ENCODE results near the gene SETD1B. TPM values are rescaled to one million over a fixed set of nuclear protein-coding genes. Genes with fewer than 3 reads are reported as not detected.
A peak's percentile ranks its signal among the peaks of the same experiment; 100 is the strongest.
"Not testable (repeated sequence)": the region's sequence is repeated elsewhere in the genome, so short reads cannot be mapped to it uniquely, and the experiment has no call there.

SETD1B gene
- 7.2 and 7.7 TPM in 2 replicates for total RNA-seq (2014; rRNA removed; shearing (Covaris generic))

GRCh38 chr12:121803861-121804416, at the start of gene SETD1B:
TSS of gene SETD1B (plus strand) at chr12:121804009. CDS start at chr12:121804738, 729 bp downstream.
- DNase-seq (ENCODE audit: low spot score): peak; percentile 47

- no peak for DNase-seq (ENCODE audit: low spot score)
Observed at GRCh38 chr12:121754836-121755235, 49.0 kb upstream of the SETD1B start.

- DNase-seq (ENCODE audit: low spot score): no peak
Observed at GRCh38 chr12:121755591-121755990, 48.2 kb upstream of the SETD1B start.

DNA sequence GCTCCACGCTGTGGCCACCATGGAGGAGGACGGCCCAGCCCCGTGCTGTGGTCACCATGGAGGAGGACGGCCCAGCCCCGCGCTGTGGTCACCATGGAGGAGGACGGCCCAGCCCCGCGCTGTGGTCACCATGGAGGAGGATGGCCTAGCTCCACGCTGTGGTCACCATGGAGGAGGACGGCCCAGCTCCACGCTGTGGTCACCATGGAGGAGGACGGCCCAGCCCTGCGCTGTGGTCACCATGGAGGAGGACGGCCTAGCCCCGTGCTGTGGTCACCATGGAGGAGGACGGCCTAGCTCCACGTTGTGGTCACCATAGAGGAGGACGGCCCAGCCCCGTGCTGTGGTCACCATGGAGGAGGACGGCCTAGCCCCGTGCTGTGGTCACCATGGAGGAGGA, 45.3 kb upstream of the SETD1B start:
- DNase-seq (ENCODE audit: low spot score): not testable (repeated sequence)

GRCh38 chr12:121762269-121762668, 41.5 kb upstream of the SETD1B start:
- DNase-seq (ENCODE audit: low spot score): no peak

- no peak for DNase-seq (ENCODE audit: low spot score)
Observed at GRCh38 chr12:121764808-121765207, 39.0 kb upstream of the SETD1B start.

GRCh38 chr12:121765573-121765972, 38.2 kb upstream of the SETD1B start:
- no peak for DNase-seq (ENCODE audit: low spot score)

DNA sequence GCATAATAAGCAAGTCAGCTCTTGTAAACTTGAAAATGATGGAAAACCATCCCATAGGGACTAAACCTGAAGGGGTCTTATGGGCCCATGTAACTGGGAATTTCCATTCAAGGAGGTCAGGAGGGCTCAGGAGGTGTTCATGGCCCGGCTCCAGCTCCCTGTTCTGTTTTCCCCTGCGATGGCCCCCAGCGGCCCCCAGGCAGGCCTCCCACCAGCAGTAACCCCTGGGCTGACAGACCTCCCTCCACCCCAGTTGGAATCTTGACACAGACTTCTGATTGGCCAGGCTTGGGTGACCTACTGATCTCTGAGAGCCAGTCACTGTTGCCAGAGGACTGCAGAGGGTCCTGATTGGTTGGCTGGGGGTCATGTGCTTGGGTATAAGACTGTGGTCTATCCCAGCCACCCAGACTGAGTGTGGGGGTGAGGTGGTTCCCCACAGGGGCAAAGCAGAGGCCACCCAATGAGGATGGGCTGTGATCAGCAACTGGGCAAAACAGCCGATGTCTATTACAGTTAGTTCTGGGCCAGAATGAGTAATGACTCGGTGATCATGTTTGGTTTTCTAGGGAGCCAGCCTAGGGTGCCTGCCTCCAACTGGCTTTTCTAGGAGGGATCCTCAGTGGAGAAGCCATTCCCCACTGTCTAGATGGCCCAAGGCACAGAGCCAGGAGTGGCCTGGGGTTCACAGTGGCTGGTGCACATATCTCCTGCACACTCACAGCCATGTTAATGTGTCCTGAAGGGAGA, 37.3 kb upstream of the SETD1B start:
- DNase-seq (ENCODE audit: low spot score): no peak

GRCh38 chr12:121767525-121768016, 36.2 kb upstream of the SETD1B start:
- no peak for DNase-seq (ENCODE audit: low spot score)

GRCh38 chr12:121769297-121769830, 34.4 kb upstream of the SETD1B start:
- no peak for DNase-seq (ENCODE audit: low spot score)

- peak; percentile 67 for DNase-seq (ENCODE audit: low spot score)
Observed at GRCh38 chr12:121769831-121770301, 33.9 kb upstream of the SETD1B start.

GRCh38 chr12:121770388-121770787, 33.4 kb upstream of the SETD1B start:
- no peak for DNase-seq (ENCODE audit: low spot score)

- DNase-seq (ENCODE audit: low spot score): no peak
Observed at GRCh38 chr12:121770813-121771625, 32.8 kb upstream of the SETD1B start.

DNA sequence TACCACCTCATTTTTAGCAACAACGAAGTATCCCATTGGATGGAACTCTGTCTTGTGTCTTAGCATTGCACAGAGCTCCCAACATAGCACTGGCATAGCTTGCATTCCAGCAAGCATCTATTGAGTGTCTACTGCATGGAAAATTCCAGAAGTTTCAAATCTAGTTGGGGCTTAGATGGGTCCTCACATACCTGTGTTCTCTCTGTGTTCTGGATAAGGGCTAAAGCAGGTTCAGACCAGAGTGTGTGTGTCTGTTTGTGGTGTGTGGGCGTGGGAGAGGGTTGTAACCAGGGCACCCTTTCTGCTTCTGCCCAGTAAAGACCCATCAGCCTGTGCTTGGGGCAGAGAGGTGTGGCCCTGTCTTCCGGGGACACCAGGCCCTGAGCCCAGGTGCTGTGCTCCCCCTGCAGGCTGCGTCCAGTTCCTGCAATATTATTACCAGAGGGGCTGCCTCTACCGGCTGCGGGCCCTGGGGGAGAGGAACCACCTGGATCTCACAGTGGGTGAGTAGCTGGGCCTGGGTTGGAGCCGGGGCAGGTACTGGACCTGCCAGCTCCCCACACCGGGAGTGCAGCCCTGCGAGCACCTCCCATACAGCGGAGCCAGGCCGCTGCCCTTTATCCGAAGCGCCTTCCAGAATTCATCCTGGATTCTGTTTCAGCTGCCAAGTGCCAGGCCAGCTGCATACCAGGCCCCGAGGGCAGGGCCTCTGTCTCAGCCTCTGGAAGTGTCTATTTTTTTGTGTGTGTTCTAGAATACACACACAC, 30.6 kb upstream of the SETD1B start:
- peak; percentile 81 for DNase-seq (ENCODE audit: low spot score)

GRCh38 chr12:121774968-121775474, 28.8 kb upstream of the SETD1B start:
- peak; percentile 52 for DNase-seq (ENCODE audit: low spot score)

DNA sequence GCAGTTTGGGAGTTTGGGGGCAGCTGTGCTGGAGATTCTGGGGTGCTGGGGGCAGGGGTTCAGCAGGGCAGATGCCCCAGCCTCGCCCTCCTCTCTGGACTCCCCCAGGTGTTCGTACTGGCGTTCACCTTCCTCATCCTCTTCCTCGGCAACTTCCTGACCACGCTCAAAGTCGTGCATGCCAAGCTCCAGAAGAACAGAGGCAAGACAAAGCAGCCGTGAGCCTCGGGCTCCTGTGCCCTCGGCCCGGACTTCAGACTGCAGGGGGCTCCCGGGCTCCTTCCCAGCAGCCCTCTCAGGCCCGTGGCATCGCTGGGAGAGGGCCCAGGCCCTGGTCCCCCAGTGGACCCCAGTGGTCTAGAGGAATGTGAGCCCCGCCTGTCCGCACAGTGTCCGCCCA, 28.3 kb upstream of the SETD1B start:
- no peak for DNase-seq (ENCODE audit: low spot score)

DNA sequence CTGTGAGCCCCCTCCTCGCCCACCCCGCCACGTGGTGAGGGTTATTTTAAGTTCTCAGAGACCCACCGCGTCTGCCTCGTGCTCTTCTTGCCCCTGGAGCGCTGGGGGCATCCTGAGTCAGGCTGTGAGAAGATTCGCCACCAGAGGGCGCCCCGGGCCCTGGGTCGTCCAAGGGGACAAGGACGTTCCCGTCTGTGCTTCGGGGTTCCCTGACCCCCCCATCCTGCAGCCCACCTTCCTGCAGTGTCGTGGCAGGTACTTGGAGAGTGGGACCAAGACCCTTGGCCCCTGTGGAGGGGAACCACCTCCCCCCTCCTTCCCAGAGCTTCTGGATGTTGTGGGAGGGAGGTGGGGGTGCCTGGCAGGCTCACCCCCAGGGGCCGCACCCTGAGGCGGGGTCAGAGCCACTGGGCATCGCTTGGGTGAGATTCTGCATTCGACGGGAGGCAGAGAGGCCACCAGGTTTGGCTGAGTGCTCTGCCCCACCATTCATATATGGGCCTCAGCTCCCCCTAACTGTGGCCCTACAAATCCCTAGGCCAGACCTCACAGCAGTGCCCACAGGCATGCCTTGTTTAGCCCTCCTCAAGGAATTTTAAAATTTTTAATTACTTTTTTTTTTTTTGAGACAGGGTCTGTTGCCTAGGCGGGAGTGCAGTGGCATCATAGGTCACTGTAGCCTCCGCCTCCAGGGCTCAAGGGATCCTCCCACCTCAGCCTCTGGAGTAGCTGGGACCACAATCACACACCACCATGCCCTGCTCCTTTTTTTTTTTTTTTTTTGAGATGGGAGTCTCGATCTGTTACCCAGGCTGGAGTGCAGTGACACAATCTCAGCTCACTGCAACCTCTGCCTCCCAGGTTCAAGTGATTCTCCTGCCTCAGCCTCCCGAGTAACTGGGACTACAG, 27.4 kb upstream of the SETD1B start:
- peak; percentile 88 for DNase-seq (ENCODE audit: low spot score)

DNA sequence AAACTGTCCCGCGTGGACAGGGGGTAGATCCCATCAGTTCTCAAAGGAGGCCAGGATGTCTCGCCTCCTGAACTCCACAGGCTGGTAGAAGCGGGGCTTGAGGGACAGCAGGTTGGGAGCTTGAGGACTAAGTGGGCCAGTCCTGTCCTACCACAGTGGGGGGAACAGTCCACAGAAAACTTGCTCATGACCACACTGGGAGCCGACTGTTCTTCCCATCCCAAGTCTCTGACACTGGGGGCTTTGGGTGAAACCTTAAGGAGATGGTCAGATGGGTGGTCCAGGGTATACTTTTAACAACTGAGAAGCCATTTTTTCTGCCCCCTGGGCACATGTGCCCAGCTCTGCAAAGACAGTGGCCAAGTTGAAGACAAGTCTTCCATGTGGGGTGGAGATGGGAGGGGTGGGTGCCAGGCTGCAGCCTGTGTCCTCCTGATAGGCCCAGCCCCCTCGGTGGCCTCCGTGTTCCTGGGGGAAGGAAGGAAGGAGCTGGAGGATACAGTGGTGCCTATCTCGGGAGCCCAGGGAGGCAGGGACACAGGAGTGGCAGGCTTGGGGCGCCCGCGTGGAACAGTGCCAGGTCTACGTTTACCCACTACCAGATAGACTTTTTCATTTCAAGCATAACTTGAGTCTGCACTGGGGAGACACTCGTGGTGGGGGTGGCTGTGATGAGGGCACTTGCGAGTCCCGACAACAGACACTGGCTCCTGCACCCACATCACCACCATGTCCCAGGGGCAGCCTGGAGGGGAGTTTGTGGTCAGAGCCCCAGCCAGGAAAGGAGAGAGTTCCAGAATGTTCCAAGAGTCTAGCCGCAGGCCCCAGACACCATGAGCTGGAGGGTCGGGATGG, 25.0 kb upstream of the SETD1B start:
- no peak for DNase-seq (ENCODE audit: low spot score)

DNA sequence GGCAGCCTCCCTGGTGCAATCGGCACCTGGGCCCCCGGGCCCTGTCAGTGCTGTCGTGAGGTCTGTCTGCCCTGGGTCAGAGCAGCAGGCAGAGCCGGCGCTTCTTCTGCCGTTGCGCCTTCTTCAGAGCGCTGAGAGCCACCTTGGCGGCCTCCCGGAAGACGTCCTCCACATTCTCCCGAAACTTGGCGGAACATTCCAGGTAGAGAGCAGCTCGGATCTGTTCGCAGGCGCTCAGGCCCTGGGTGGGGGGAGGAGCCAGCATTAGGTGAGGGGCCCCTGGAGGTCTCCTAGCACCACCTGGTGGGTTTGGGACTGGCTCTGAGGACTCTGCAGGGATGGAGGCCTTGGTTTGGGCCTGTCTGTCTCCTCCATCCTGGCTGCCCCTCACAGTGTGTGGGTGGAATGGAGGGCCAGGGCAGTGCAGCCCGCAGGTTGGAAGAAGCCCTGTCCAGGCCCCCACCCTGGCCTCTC, 24.4 kb upstream of the SETD1B start:
- no peak for DNase-seq (ENCODE audit: low spot score)
